Endothelial cell (in vitro differentiated cells): ENCODE results near the gene RPRD1B. TPM values are rescaled to one million over a fixed set of nuclear protein-coding genes. Genes with fewer than 3 reads are reported as not detected.

Source experiments
- DNase-seq: peaks from one replicate; pipeline ENCODE4 v3.0.0; 2021; ENCODE audit warnings: low spot score
- H3K27ac Mint-ChIP-seq: one replicate; pipeline ENCODE4 v1.8.0; 2021; ENCODE audit warnings: mixed read lengths, inconsistent platforms; ENCODE audit not compliant: unreplicated experiment
- H3K27me3 Mint-ChIP-seq: one replicate; pipeline ENCODE4 v1.8.0; 2021; ENCODE audit warnings: mild to moderate bottlenecking, moderate library complexity, mixed read lengths, inconsistent platforms; ENCODE audit not compliant: unreplicated experiment
- H3K36me3 Mint-ChIP-seq: one replicate; pipeline ENCODE4 v1.8.0; 2021; ENCODE audit warnings: mild to moderate bottlenecking, low read depth, mixed read lengths, inconsistent platforms; ENCODE audit not compliant: unreplicated experiment
- H3K4me1 Mint-ChIP-seq: one replicate; pipeline ENCODE4 v1.8.0; 2021; ENCODE audit warnings: mild to moderate bottlenecking, mixed read lengths, inconsistent platforms; ENCODE audit not compliant: unreplicated experiment
- H3K4me3 Mint-ChIP-seq: one replicate; pipeline ENCODE4 v1.8.0; 2021; ENCODE audit warnings: mild to moderate bottlenecking, mixed read lengths, inconsistent platforms; ENCODE audit not compliant: unreplicated experiment
- H3K9me3 Mint-ChIP-seq: one replicate; pipeline ENCODE4 v1.8.0; 2021; ENCODE audit warnings: mixed read lengths, inconsistent platforms; ENCODE audit not compliant: unreplicated experiment
- CTCF ChIP-seq: fragments of 200-600 bp; sonication (generic); IDR thresholded peaks from one replicate; pipeline ENCODE4 v1.5.0; 2021; ENCODE audit warnings: antibody characterized with exemption; ENCODE audit not compliant: unreplicated experiment
- total RNA-seq: library from RNA; stranded (reverse); fragmentation: NEBNext Ultra II Directional; extraction: Animal tissue kit (Norgen Biotek cat#: 25700); gene quantifications from one replicate; pipeline ENCODE4 v1.2.1, GENCODE V29; 2021; ENCODE audit not compliant: unreplicated experiment

RPRD1B gene
- total RNA-seq, 1 donor from 2014 or later, result 24.1 TPM

DNA sequence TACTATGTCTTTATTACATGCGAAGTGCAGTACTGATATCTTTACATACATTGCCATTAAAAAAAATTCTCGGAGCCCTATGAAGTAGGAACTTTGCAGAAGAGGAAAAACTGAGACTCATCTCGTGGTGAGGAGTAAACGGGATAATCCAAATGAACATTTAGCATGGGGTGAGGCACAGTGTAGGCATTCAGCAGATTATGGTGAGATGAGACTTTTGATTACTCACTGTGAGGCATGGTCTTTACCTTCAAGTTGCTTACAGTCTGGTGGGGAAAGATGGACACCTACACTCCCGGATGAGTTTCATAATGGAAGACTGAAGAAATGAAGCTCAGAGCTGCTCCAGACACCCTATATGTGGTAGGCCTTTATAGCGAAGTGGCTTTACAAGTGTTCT lies 1.4 kb downstream of the RPRD1B start:
- H3K9me3 Mint-ChIP-seq, result no peaks in the 10 kb centered on the region
- TF ChIP-seq CTCF, result no peak
- H3K4me1 Mint-ChIP-seq, result peaks cover 34% of the 10 kb centered on the region
- peaks cover 8% of the 10 kb centered on the region for H3K27me3 Mint-ChIP-seq
- H3K4me3 Mint-ChIP-seq, result peak overlapping the region; percentile 98
- DNase-seq, result no peak
- H3K27ac Mint-ChIP-seq, result peak overlapping the region; percentile 88
- H3K36me3 Mint-ChIP-seq, result peaks cover 9% of the 10 kb centered on the region

GRCh38 chr20:38036366-38036765 lies 2.8 kb downstream of the RPRD1B start:
- peaks cover 8% of the 10 kb centered on the region for H3K27me3 Mint-ChIP-seq
- H3K9me3 Mint-ChIP-seq, result no peaks in the 10 kb centered on the region
- DNase-seq, result no peak
- peaks cover 25% of the 10 kb centered on the region for H3K4me1 Mint-ChIP-seq
- H3K4me3 Mint-ChIP-seq, result no peak overlapping the region
- H3K27ac Mint-ChIP-seq, result no peak overlapping the region
- no peak for TF ChIP-seq CTCF
- peaks cover 9% of the 10 kb centered on the region for H3K36me3 Mint-ChIP-seq

DNA sequence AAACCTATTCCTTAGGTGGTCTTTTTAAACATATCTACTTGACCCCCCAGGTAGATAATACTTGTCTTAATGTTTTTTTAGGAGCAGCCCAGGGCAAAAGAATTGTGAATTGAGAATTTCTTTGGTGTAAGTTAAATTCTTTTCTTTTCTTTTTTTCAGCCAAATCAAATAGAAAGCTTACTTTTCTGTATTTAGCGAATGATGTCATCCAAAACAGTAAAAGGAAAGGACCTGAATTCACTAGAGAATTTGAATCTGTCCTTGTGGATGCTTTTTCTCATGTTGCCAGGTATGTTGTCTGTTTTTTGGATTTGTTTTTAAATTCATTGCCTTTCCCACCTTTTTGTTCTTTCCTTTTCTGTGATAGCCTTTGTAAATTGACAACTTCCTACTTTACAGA lies 6.7 kb downstream of the RPRD1B start:
- TF ChIP-seq CTCF, result no peak
- H3K36me3 Mint-ChIP-seq, result peaks cover 19% of the 10 kb centered on the region
- peaks cover 1% of the 10 kb centered on the region for H3K27me3 Mint-ChIP-seq
- H3K27ac Mint-ChIP-seq, result no peak overlapping the region
- no peaks in the 10 kb centered on the region for H3K9me3 Mint-ChIP-seq
- no peaks in the 10 kb centered on the region for H3K4me1 Mint-ChIP-seq
- no peak for DNase-seq
- H3K4me3 Mint-ChIP-seq, result no peak overlapping the region

DNA sequence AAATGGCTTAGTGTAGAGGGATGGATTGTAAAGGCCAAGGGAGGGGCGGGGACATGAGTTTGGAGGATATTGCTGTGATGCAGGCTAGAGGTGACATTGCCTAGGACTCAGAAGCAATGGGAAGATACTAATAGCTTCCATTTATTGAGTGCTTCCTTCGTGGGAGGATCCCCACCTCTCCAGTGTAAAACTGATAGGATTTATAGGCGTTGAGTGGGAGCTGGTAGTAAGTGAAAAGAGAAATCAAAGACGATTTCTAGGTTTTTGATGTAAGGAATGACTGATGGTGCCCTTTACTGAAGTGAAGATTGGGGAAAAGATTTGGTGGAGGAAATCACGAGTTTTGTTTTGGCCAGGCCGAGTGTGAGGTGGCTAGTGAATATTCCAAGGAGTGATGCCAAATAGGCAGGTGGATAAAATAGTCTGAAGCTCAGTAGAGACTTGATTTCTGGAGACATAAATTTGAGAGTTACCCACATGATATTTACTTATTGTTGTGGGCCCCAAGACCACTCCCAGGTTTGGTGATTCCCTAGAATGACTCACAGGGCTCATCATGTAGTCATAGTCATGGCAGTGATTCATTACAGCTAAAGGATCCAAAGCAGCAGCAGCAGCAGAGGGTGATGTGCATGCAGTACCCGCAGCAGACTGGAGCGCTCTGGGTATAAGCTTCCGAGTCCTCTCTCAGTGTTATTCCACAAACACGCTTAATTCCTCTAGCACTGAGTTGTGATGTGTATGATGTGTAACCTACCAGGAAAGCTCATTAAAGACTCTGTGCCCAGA lies 10.2 kb downstream of the RPRD1B start:
- Mint-ChIP-seq H3K36me3 (peaks cover 13% of the 10 kb centered on the region), H3K4me1 (no peaks in the 10 kb centered on the region), H3K27me3 (no peaks in the 10 kb centered on the region), H3K9me3 (no peaks in the 10 kb centered on the region), H3K4me3 (peak overlapping the region; percentile 52), H3K27ac (no peak overlapping the region)
- no peak for DNase-seq
- no peak for TF ChIP-seq CTCF

DNA sequence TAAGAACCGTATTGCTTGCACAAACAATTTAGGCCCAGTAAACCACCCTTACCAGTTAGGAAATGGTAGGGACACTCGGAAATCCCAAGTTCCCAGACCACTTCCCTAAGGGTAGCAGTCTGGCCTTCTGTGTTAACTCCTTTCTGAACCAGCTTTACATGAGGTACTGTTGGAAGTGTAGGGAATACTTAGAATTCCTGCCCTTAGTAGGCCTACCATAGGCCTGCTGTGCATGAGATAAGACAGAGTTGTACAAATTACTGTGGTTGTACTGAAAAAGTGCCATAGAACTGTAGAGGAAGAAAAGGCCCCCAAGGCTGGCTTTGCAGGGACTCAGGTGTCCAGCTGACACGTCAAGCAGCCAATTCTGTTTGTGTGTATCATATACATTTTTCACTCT lies 11.1 kb downstream of the RPRD1B start:
- DNase-seq, result no peak
- no peak for TF ChIP-seq CTCF
- H3K36me3 Mint-ChIP-seq, result peaks cover 15% of the 10 kb centered on the region
- no peak overlapping the region for H3K27ac Mint-ChIP-seq
- H3K9me3 Mint-ChIP-seq, result no peaks in the 10 kb centered on the region
- no peak overlapping the region for H3K4me3 Mint-ChIP-seq
- H3K27me3 Mint-ChIP-seq, result no peaks in the 10 kb centered on the region
- peaks cover 2% of the 10 kb centered on the region for H3K4me1 Mint-ChIP-seq
